T-helper 17 cell (primary cell): ENCODE results near the gene DTNB. TPM values are rescaled to one million over a fixed set of nuclear protein-coding genes. Genes with fewer than 3 reads are reported as not detected.

Source experiments
- ATAC-seq: fragments of 150-1000 bp; cut with Tn5 transposase; 2 replicates; pipeline ENCODE4 v1.10.0; 2021; ENCODE audit warnings: mild to moderate bottlenecking, moderate library complexity
- DNase-seq, 3 donors: peaks; one replicate each; pipeline versions ENCODE4 v3.0.0 to v3.0.0-alpha.2; 2020 to 2021
- H3K9me3 ChIP-seq: one replicate; pipeline ENCODE4 v1.7.0; 2013; ENCODE audit warnings: low read length, mild to moderate bottlenecking; ENCODE audit not compliant: control insufficient read depth, poor library complexity, severe bottlenecking
- H3K27ac Mint-ChIP-seq: one replicate; pipeline ENCODE4 v1.8.0; 2022; ENCODE audit warnings: mild to moderate bottlenecking, moderate library complexity, mixed read lengths
- H3K27me3 Mint-ChIP-seq: one replicate; pipeline ENCODE4 v1.8.0; 2022; ENCODE audit warnings: mixed read lengths
- H3K36me3 Mint-ChIP-seq: one replicate; pipeline ENCODE4 v1.8.0; 2022; ENCODE audit warnings: low read depth, mixed read lengths
- H3K4me1 Mint-ChIP-seq: one replicate; pipeline ENCODE4 v1.8.0; 2022; ENCODE audit warnings: mild to moderate bottlenecking, mixed read lengths
- H3K4me3 Mint-ChIP-seq: one replicate; pipeline ENCODE4 v1.8.0; 2022; ENCODE audit warnings: mild to moderate bottlenecking, moderate library complexity, mixed read lengths
- total RNA-seq, 4 donors: library from RNA in 2 of 4; stranded (reverse) in 2 of 4; gene quantifications; one replicate each; pipeline ENCODE4 v1.2.3 and lab custom pipeline; 2022 to 2026

The DTNB gene
- total RNA-seq, 2 donors from 2014 or later = 32.3 to 36.3 TPM

DNA sequence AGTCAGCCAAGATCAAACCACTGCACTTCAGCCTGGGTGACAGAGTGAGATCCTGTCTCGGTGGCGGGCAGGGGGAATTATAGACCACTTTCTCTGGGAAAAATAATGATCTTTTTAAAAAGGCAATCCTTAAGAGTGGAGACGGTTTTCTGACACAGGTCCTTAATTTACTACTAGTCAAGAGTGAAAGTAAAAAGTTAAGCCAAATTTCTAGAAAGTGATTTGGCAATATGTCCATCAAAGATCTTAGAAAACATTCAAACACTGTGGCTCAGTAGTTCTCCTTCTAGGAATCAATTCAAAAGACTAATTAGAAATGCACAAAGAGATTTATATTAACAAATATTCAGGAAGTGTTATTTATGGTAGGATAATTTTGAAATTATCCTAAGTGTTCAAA lies 183.2 kb downstream of the DTNB start:
- Mint-ChIP-seq H3K27me3 (no peaks in the 10 kb centered on the region), H3K4me1 (peaks cover 7% of the 10 kb centered on the region), H3K27ac (no peak overlapping the region), H3K4me3 (no peak overlapping the region), H3K36me3 (peaks cover 5% of the 10 kb centered on the region)
- DNase-seq (no peak), ATAC-seq (no peak)
- no peaks in the 10 kb centered on the region for H3K9me3 ChIP-seq

- no peak for DNase-seq
- H3K36me3 Mint-ChIP-seq = peaks cover 5% of the 10 kb centered on the region
- no peak overlapping the region for H3K4me3 Mint-ChIP-seq
- no peak for ATAC-seq
- no peaks in the 10 kb centered on the region for H3K9me3 ChIP-seq
- H3K27ac Mint-ChIP-seq = no peak overlapping the region
- peaks cover 7% of the 10 kb centered on the region for H3K4me1 Mint-ChIP-seq
- no peaks in the 10 kb centered on the region for H3K27me3 Mint-ChIP-seq
These were observed 183.7 kb downstream of the DTNB start for GRCh38 chr2:25489631-25490030.

GRCh38 chr2:25483607-25484266 lies 189.6 kb downstream of the DTNB start:
- H3K4me3 Mint-ChIP-seq = no peak overlapping the region
- no peak overlapping the region for H3K27ac Mint-ChIP-seq
- peaks cover 5% of the 10 kb centered on the region for H3K36me3 Mint-ChIP-seq
- ATAC-seq = peak; percentile 48
- no peak for DNase-seq
- H3K9me3 ChIP-seq = no peaks in the 10 kb centered on the region
- H3K4me1 Mint-ChIP-seq = peaks cover 8% of the 10 kb centered on the region
- H3K27me3 Mint-ChIP-seq = no peaks in the 10 kb centered on the region

GRCh38 chr2:25482341-25482740 lies 191.0 kb downstream of the DTNB start:
- Mint-ChIP-seq H3K4me1 (peaks cover 4% of the 10 kb centered on the region), H3K36me3 (peaks cover 4% of the 10 kb centered on the region), H3K27ac (no peak overlapping the region), H3K4me3 (no peak overlapping the region), H3K27me3 (no peaks in the 10 kb centered on the region)
- no peaks in the 10 kb centered on the region for H3K9me3 ChIP-seq
- no peak for ATAC-seq
- DNase-seq = no peak

- Mint-ChIP-seq H3K27ac (no peak overlapping the region), H3K27me3 (no peaks in the 10 kb centered on the region), H3K4me1 (peaks cover 4% of the 10 kb centered on the region), H3K36me3 (peaks cover 4% of the 10 kb centered on the region), H3K4me3 (no peak overlapping the region)
- DNase-seq (no peak), ATAC-seq (no peak)
- no peaks in the 10 kb centered on the region for H3K9me3 ChIP-seq
These were observed 191.7 kb downstream of the DTNB start for GRCh38 chr2:25481381-25482300.

DNA sequence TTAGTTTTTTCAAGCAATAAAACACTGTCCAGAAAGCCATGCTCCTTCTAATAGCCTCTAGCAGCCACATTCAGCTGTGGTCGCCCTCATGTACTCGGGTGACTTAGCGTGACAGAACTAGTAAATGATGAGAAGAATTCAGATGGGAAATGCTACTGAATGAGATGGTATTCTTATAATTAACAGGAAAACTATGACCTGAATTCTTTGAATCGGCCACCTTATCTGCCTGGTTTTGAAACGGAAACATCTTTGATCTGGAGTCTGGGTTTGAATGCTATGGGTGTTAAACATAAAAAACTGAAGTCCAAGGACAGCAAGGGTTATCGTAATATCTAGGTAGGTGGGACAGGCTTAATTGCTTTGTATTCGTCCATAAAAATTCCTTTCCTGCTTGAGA lies 192.8 kb downstream of the DTNB start:
- Mint-ChIP-seq H3K36me3 (peaks cover 4% of the 10 kb centered on the region), H3K4me1 (peaks cover 4% of the 10 kb centered on the region), H3K4me3 (no peak overlapping the region), H3K27ac (no peak overlapping the region), H3K27me3 (no peaks in the 10 kb centered on the region)
- no peak for DNase-seq
- no peak for ATAC-seq
- no peaks in the 10 kb centered on the region for H3K9me3 ChIP-seq

DNA sequence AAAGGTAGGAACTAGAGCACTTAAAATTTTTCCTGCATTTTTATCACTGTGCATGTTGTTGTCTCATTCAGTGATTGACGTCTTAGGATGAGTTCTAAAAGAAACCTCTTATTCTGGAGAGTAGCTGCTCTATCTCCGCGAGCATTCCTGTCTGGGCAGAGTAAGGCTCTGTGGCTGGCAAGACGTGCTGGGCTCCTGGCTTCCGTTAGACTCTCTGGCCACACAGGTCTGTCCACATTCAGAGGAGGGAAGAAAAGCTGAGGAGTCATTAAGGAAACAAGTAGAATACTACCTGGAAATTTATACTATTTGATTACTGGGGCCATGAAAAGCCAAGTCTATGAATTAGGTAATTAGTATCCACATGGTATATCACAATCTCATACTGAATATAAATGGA lies 193.6 kb downstream of the DTNB start:
- Mint-ChIP-seq H3K4me3 (no peak overlapping the region), H3K4me1 (peaks cover 4% of the 10 kb centered on the region), H3K27me3 (no peaks in the 10 kb centered on the region), H3K36me3 (peaks cover 10% of the 10 kb centered on the region), H3K27ac (no peak overlapping the region)
- no peaks in the 10 kb centered on the region for H3K9me3 ChIP-seq
- ATAC-seq = no peak
- no peak for DNase-seq

DNA sequence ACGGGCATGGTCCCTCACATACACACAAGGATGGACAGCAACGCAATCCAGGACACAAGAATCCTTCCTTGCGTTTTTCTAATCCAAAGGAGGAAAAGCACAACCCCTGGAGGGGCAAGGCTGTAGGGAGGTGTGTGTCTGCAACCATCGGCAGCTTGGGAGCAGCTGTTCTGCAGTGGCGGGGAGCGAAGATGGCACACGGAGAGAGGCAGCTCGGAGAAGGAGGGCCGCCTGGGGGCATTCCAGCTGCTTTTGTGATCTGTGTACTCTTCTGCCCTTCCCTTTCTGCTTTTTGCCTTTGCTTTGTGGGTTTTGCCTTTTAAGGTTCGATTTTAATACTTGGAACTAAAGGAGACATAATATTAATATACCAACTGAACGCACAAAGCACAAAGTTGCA lies 194.6 kb downstream of the DTNB start:
- no peaks in the 10 kb centered on the region for H3K9me3 ChIP-seq
- Mint-ChIP-seq H3K4me3 (no peak overlapping the region), H3K27me3 (no peaks in the 10 kb centered on the region), H3K27ac (no peak overlapping the region), H3K36me3 (peaks cover 10% of the 10 kb centered on the region), H3K4me1 (peaks cover 4% of the 10 kb centered on the region)
- DNase-seq = no peak
- ATAC-seq = no peak

DNA sequence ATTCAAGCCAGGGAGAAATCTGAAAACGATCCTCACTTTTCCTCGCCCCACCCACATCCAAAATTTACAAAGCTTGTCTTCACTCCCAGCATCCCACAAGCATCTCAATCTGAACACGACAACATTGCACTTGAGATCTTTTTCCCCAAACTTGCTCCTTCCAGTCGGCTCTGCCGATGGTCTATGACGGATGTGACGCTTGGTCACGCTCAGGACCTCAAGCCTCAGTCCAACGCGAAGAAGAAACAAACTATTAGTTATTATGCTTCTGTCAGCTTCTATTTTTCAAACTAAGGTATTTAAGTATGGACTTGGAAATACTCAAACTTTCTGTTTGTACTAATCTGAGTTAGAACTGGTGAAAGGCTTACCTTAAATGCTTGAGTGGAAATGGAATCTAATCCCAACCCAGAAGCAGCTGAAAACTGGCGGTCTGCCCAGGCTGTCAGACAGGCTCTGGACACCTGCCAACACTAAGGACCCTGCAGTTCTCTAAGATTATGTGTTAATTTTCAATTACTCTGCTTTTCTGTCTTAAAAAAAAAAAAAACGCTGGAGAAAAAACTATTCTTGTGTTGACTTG lies 199.5 kb downstream of the DTNB start:
- DNase-seq (no peak), ATAC-seq (no peak)
- no peak overlapping the region for H3K4me3 Mint-ChIP-seq
- H3K4me1 Mint-ChIP-seq = peaks cover 5% of the 10 kb centered on the region
- peaks cover 20% of the 10 kb centered on the region for H3K36me3 Mint-ChIP-seq
- H3K27me3 Mint-ChIP-seq = no peaks in the 10 kb centered on the region
- H3K9me3 ChIP-seq = no peaks in the 10 kb centered on the region
- no peak overlapping the region for H3K27ac Mint-ChIP-seq

DNA sequence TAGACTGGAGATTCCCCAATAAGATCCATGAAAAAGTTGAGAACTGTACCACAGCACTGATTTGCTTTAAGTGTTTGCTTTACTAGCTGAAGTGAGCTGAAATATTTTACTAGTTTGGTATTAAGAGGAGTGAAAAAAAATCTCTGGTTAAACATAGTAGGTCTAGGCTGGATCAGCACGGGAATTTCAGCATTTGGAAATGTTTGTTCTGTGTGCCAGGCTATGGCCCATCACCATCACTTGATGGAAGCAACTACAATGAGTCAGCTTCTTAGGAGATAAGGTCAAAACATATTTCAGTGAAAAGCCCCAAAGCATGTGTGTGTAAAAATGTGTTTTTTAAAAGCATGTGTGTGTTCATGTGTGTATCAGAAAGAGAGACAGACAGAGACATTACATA lies 200.2 kb downstream of the DTNB start:
- DNase-seq (no peak), ATAC-seq (no peak)
- Mint-ChIP-seq H3K4me1 (peaks cover 5% of the 10 kb centered on the region), H3K27me3 (no peaks in the 10 kb centered on the region), H3K36me3 (peaks cover 16% of the 10 kb centered on the region), H3K27ac (no peak overlapping the region), H3K4me3 (no peak overlapping the region)
- H3K9me3 ChIP-seq = no peaks in the 10 kb centered on the region

GRCh38 chr2:25470806-25471205 lies 202.6 kb downstream of the DTNB start:
- no peak overlapping the region for H3K27ac Mint-ChIP-seq
- DNase-seq = no peak
- H3K27me3 Mint-ChIP-seq = no peaks in the 10 kb centered on the region
- peaks cover 17% of the 10 kb centered on the region for H3K36me3 Mint-ChIP-seq
- H3K4me1 Mint-ChIP-seq = peaks cover 5% of the 10 kb centered on the region
- H3K9me3 ChIP-seq = no peaks in the 10 kb centered on the region
- no peak overlapping the region for H3K4me3 Mint-ChIP-seq
- no peak for ATAC-seq

DNA sequence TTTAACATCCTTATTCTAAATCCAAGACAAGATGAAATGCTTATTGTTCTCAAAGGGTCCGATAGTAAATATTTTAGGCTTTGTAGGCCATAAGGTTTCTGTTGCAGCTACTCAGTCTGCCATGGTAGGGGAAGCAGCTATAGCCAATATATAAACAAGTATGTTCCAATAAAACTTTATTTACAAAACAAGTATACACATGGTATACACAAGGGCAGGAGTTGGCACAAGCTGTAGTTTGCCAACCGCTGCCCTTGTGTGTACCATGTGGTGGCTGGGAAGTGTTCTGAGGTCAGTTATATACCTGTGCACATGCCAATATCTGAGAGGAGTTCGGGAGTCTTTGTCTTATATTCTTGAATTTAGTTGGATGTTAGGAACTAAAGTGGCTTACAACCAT lies 205.6 kb downstream of the DTNB start:
- Mint-ChIP-seq H3K36me3 (peaks cover 13% of the 10 kb centered on the region), H3K4me3 (no peak overlapping the region), H3K27ac (no peak overlapping the region), H3K4me1 (peaks cover 5% of the 10 kb centered on the region), H3K27me3 (no peaks in the 10 kb centered on the region)
- DNase-seq (no peak), ATAC-seq (no peak)
- H3K9me3 ChIP-seq = no peaks in the 10 kb centered on the region

DNA sequence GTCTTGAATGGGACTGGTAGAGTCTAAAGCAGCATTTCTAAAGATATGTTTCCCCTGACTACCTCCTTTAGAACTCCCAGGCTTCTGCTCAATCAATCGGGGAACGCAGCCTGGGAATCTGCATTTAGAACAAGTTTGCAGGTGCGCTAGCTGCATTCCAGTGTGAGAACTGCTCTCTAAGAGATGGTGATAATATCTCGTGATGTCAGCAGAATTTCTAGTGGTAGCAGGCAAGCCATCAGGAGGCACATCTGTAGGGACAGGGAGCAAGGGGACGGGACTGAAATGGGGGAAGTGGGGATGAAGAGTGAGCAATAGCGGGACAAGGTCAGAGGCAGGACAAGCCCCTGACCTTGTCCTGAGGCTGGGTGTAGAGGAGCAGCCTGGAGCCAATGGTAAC lies 211.4 kb downstream of the DTNB start:
- Mint-ChIP-seq H3K27me3 (no peaks in the 10 kb centered on the region), H3K4me3 (no peak overlapping the region), H3K27ac (no peak overlapping the region), H3K36me3 (peaks cover 10% of the 10 kb centered on the region), H3K4me1 (peaks cover 2% of the 10 kb centered on the region)
- DNase-seq = no peak
- no peak for ATAC-seq
- no peaks in the 10 kb centered on the region for H3K9me3 ChIP-seq
